A549 (cell line): Measurements from ENCODE around the gene DHDH. TPM values are rescaled to one million over a fixed set of nuclear protein-coding genes. Genes with fewer than 3 reads are reported as not detected.
A peak's percentile ranks its signal among the peaks of the same experiment; 100 is the strongest.

Source experiments
- ATAC-seq, 2 experiments: fragments of 200-7000 bp in 1 of 2; fragments of >200 bp in 1 of 2; cut with Nextera tagmentation in 1 of 2; cut with Tn5 transposase in 1 of 2; 3 replicates each; pipeline versions ENCODE4 v1.8.0 to v1.9.1; 2018 to 2020; ENCODE audit warnings: mild to moderate bottlenecking in 1 of 2, moderate library complexity in 1 of 2
- CTCF ChIA-PET: fragments of 300-600 bp; sonication (Branson Sonifier 250); formaldehyde crosslinking; extraction: SDS; loops from one replicate; lab custom pipeline; 2021; ENCODE audit warnings: antibody characterized with exemption, inconsistent platforms; lab: Yijun Ruan, JAX
- POLR2A ChIA-PET: fragments of 350-600 bp; formaldehyde crosslinking; extraction: SDS; loops from one replicate; lab custom pipeline; 2021; ENCODE audit warnings: antibody characterized with exemption, inconsistent platforms; lab: Yijun Ruan, JAX
- DNase-seq, 2 experiments: peaks; one replicate each; pipeline versions ENCODE4 v3.0.0 to v3.0.0-alpha.2; 2011 to 2016; ENCODE audit warnings: low read depth in 1 of 2, low spot score in 1 of 2
- FAIRE-seq: peaks from 2 replicates; lab custom pipeline; 2011; peaks lifted over from hg19 to GRCh38; lab: Jason Lieb, UNC
- H3K27ac ChIP-seq, 2 experiments: fragments of >200 bp; sonication (Bioruptor Twin); formaldehyde crosslinking; 3 replicates each; pipeline ENCODE4 v1.5.1; 2016 to 2017
- H3K4me1 ChIP-seq: fragments of >200 bp; sonication (Bioruptor Twin); formaldehyde crosslinking; 3 replicates; pipeline ENCODE4 v1.6.1; 2016
- H3K4me2 ChIP-seq: fragments of >200 bp; sonication (Bioruptor Twin); formaldehyde crosslinking; 3 replicates; pipeline ENCODE4 v1.6.1; 2016
- H3K4me3 ChIP-seq: fragments of >200 bp; sonication (Bioruptor Twin); formaldehyde crosslinking; 3 replicates; pipeline ENCODE4 v1.5.1; 2016
- H3K9me3 ChIP-seq: fragments of >200 bp; sonication (Bioruptor Twin); formaldehyde crosslinking; 3 replicates; pipeline ENCODE4 v1.6.1; 2016
- CBX8 ChIP-seq: fragments of 200-600 bp; sonication (generic); IDR thresholded peaks from 2 replicates; pipeline ENCODE4 v1.6.1; 2016
- CEBPB ChIP-seq, 2 experiments: fragments of >200 bp in 1 of 2; sonication (Bioruptor Twin) in 1 of 2; formaldehyde crosslinking in 1 of 2; IDR thresholded peaks; 2 replicates each; pipeline ENCODE4 v1.6.1; 2012 to 2016
- CTCF ChIP-seq: fragments of >200 bp; sonication (Bioruptor Twin); formaldehyde crosslinking; IDR thresholded peaks from 3 replicates; pipeline ENCODE4 v1.5.1; 2016
- ELK1 ChIP-seq: fragments of 150-350 bp; IDR thresholded peaks from 2 replicates; pipeline ENCODE4 v1.6.1; 2014; ENCODE audit warnings: low read depth, mild to moderate bottlenecking, low read length
- FOSB ChIP-seq: fragments of 250-450 bp; sonication (Bioruptor Pico); IDR thresholded peaks from 2 replicates; pipeline ENCODE4 v1.5.0; 2020; ENCODE audit warnings: mild to moderate bottlenecking, moderate library complexity
- FOSL2 ChIP-seq, 2 experiments: fragments of 450-650 bp in 1 of 2; fragments of >200 bp in 1 of 2; sonication (Bioruptor Twin) in 1 of 2; formaldehyde crosslinking; IDR thresholded peaks; 2 replicates each; pipeline versions ENCODE4 v1.5.0 to v1.6.1; 2016 to 2020; ENCODE audit warnings: mild to moderate bottlenecking in 1 of 2, moderate library complexity in 1 of 2
- FOXS1 ChIP-seq: fragments of 250-450 bp; sonication (Bioruptor Pico); IDR thresholded peaks from 2 replicates; pipeline ENCODE4 v1.5.0; 2020; ENCODE audit warnings: mild to moderate bottlenecking, moderate library complexity
- HES2 ChIP-seq: fragments of >200 bp; sonication (Bioruptor Twin); formaldehyde crosslinking; IDR thresholded peaks from 2 replicates; pipeline ENCODE4 v1.6.1; 2016
- HEYL ChIP-seq: fragments of 250-450 bp; sonication (Bioruptor Pico); IDR thresholded peaks from 2 replicates; pipeline ENCODE4 v1.8.0; 2021; ENCODE audit warnings: mild to moderate bottlenecking, moderate library complexity
- HMGXB4 ChIP-seq: fragments of 250-450 bp; sonication (Bioruptor Pico); IDR thresholded peaks from 2 replicates; pipeline ENCODE4 v1.5.0; 2021; ENCODE audit warnings: mild to moderate bottlenecking, moderate library complexity, borderline replicate concordance
- HOXB5 ChIP-seq: fragments of 250-450 bp; sonication (Bioruptor Pico); IDR thresholded peaks from 2 replicates; pipeline ENCODE4 v1.5.0; 2020; ENCODE audit warnings: mild to moderate bottlenecking, moderate library complexity
- JUN ChIP-seq, 2 experiments: fragments of >200 bp; sonication (Bioruptor Twin); formaldehyde crosslinking; IDR thresholded peaks; 2 replicates in 1 of 2; 3 replicates in 1 of 2; pipeline ENCODE4 v1.6.1; 2016 to 2017
- KDM5A ChIP-seq: fragments of 200-600 bp; sonication (generic); IDR thresholded peaks from 2 replicates; pipeline ENCODE4 v1.6.1; 2016; ENCODE audit warnings: antibody characterized with exemption, mild to moderate bottlenecking
- MAX ChIP-seq: IDR thresholded peaks from 2 replicates; pipeline ENCODE4 v1.6.1; 2012
- NPAS2 ChIP-seq: fragments of 250-450 bp; sonication (Bioruptor Pico); IDR thresholded peaks from 2 replicates; pipeline ENCODE4 v1.8.0; 2022; ENCODE audit warnings: mild to moderate bottlenecking, moderate library complexity, borderline replicate concordance
- PHF8 ChIP-seq: fragments of 200-600 bp; sonication (generic); IDR thresholded peaks from 2 replicates; pipeline ENCODE4 v1.6.1; 2016; ENCODE audit warnings: low read depth, mild to moderate bottlenecking, antibody characterized with exemption, moderate library complexity, borderline replicate concordance
- POLR2AphosphoS2 ChIP-seq: conservative IDR thresholded peaks from 2 replicates; pipeline ENCODE4 v1.6.1; 2012; ENCODE audit warnings: low read length, improper control_type of control experiment, inconsistent platforms
- RARB ChIP-seq: fragments of 250-450 bp; sonication (Bioruptor Pico); IDR thresholded peaks from 2 replicates; pipeline ENCODE4 v1.8.0; 2021; ENCODE audit warnings: mild to moderate bottlenecking, moderate library complexity
- RCOR1 ChIP-seq: fragments of 150-350 bp; IDR thresholded peaks from 2 replicates; pipeline ENCODE4 v1.6.1; 2014; ENCODE audit warnings: antibody characterized with exemption, low read length, low read depth
- SMC3 ChIP-seq: fragments of >200 bp; sonication (Bioruptor Twin); formaldehyde crosslinking; IDR thresholded peaks from 3 replicates; pipeline ENCODE4 v1.6.1; 2018; ENCODE audit warnings: inconsistent platforms
- SREBF2 ChIP-seq: fragments of 450-650 bp; IDR thresholded peaks from 2 replicates; pipeline ENCODE4 v1.6.1; 2014; ENCODE audit warnings: mild to moderate bottlenecking, moderate library complexity
- TFCP2L1 ChIP-seq: fragments of 250-450 bp; sonication (Bioruptor Pico); IDR thresholded peaks from 2 replicates; pipeline ENCODE4 v1.5.0; 2021; ENCODE audit warnings: mild to moderate bottlenecking
- TP53 ChIP-seq: fragments of 250-450 bp; sonication (Bioruptor Pico); IDR thresholded peaks from 2 replicates; pipeline ENCODE4 v1.5.0; 2021; ENCODE audit warnings: mild to moderate bottlenecking, moderate library complexity
- ZSCAN20 ChIP-seq: fragments of 250-450 bp; sonication (Bioruptor Pico); IDR thresholded peaks from 2 replicates; pipeline ENCODE4 v1.8.0; 2022; ENCODE audit warnings: mild to moderate bottlenecking, moderate library complexity
- WGBS: methylation state at CpG from one replicate; pipeline ENCODE4 v1.1.6; 2017; ENCODE audit errors: missing lambda C conversion rate; 5-methylcytosine and 5-hydroxymethylcytosine counted together
- polyA plus RNA-seq, 4 experiments: library from polyadenylated mRNA; depleted of rRNA in 3 of 4; stranded (reverse); fragments of >200 nt; fragmentation: RNase III in 1 of 4; extraction: RNeasy Plus Mini Kit Qiagen cat#74134 plus additional on column Dnase treatment in 1 of 4; gene quantifications; 2 replicates in 3 of 4; 3 replicates in 1 of 4; pipeline ENCODE4 v1.2.3, GENCODE V29; 2011 to 2017

The DHDH gene
- polyA plus RNA-seq, 2 of the 4 experiments (the other 2 are of a cell fraction), result 0.78 to 1.2 TPM

- WGBS, result 95% methylated on average over 43 of the region's 45 CpGs
- no peak for FAIRE-seq
- Histone ChIP-seq H3K4me1 (peaks cover 27% of the 10 kb centered on the region), H3K4me2 (no peak overlapping the region), H3K9me3 (no peaks in the 10 kb centered on the region), H3K27ac (peak overlapping the region in 1 of 2 experiments; percentile 63; a peak in 2 of 6 replicates), H3K4me3 (no peak overlapping the region)
- TF ChIP-seq TFCP2L1 (no peak), SREBF2 (no peak)
- ATAC-seq, result peak; percentile 17 to 44
- POLR2A ChIA-PET, result interaction anchor here (0.5 to 9.6 kb wide), 6 partner anchors 13 to 174 kb away, joined by 5 to 175 read pairs (median 13); partner anchors contain the start of genes BAX, GYS1, PLEKHA4 and PPP1R15A
- CTCF ChIA-PET, result interaction anchor here (0.6 to 19.0 kb wide), 26 partner anchors 7 to 323 kb away, joined by 3 to 360 read pairs (median 13); partner anchors contain the start of genes BAX, CA11, DHDH and GYS1
- DNase-seq, result peak; percentile 74 to 86
Measured at GRCh38 chr19:48969276-48970138, 36.0 kb downstream of the DHDH start.

- no peak overlapping the region for H3K4me3 ChIP-seq
- TF ChIP-seq NPAS2, result no peak
- TF ChIP-seq HOXB5 (CRISPR knock-in tag), result 0 out of 2 replicates have a peak, but pooled peaks have one; percentile 16
- TF ChIP-seq, all 56 proteins: peak for 1
- FAIRE-seq (no peak), DNase-seq (no peak), ATAC-seq (no peak)
- 73% methylated on average over 23 of the region's 23 CpGs for WGBS
- no peaks in the 10 kb centered on the region for H3K9me3 ChIP-seq
- H3K4me1 ChIP-seq, result peaks cover 23% of the 10 kb centered on the region
- ChIA-PET CTCF (interaction anchor here (0.6 to 19.0 kb wide), 64 partner anchors 10 to 324 kb away, joined by 3 to 360 read pairs (median 6); partner anchors contain the start of genes BAX, BCAT2, CA11 and DHDH), POLR2A (interaction anchor here (0.5 to 9.6 kb wide), 14 partner anchors 8 to 648 kb away, joined by 3 to 175 read pairs (median 5); partner anchors contain the start of genes BAX, GYS1, NUCB1 and PLEKHA4)
- H3K4me2 ChIP-seq, result peak overlapping the region; percentile 31; the same call in 2 of the 3 replicates
- peak overlapping the region in 1 of 2 experiments; percentile 63; a peak in 3 of 6 replicates for H3K27ac ChIP-seq
Measured at GRCh38 chr19:48970139-48970766, 36.8 kb downstream of the DHDH start.

- H3K4me3 ChIP-seq, result no peak overlapping the region
- CTCF ChIA-PET, result interaction anchor here (0.6 to 19.0 kb wide), 64 partner anchors 11 to 325 kb away, joined by 3 to 360 read pairs (median 6); partner anchors contain the start of genes BAX, BCAT2, CA11 and DHDH
- peak; percentile 86 to 88 for DNase-seq
- ATAC-seq, result peak; percentile 25 to 55
- peak overlapping the region; percentile 31; the same call in 2 of the 3 replicates for H3K4me2 ChIP-seq
- peaks cover 23% of the 10 kb centered on the region for H3K4me1 ChIP-seq
- WGBS, result 14% methylated on average over 19 of the region's 19 CpGs
- H3K27ac ChIP-seq, result peak overlapping the region in 1 of 2 experiments; percentile 63; a peak in 3 of 6 replicates
- POLR2A ChIA-PET, result interaction anchor here (0.6 to 9.6 kb wide), 11 partner anchors 8 to 196 kb away, joined by 3 to 175 read pairs (median 5); partner anchors contain the start of genes BAX, GYS1, NUCB1 and PLEKHA4
- FAIRE-seq, result peak; percentile 85
- H3K9me3 ChIP-seq, result no peaks in the 10 kb centered on the region
- TF ChIP-seq RARB (CRISPR knock-in tag) (no peak), KDM5A (no peak), NPAS2 (no peak), HES2 (no peak), FOXS1 (CRISPR knock-in tag) (no peak), JUN (IDR thresholded peaks at IDR 0.05) (no peak), FOSB (CRISPR knock-in tag) (no peak), CBX8 (no peak), ELK1 (no peak), MAX (0 out of 2 replicates have a peak, but pooled peaks have one; percentile 44), RCOR1 (no peak), POLR2AphosphoS2 (no peak), PHF8 (no peak), CEBPB (IDR thresholded peaks at IDR 0.05) (no peak), HEYL (CRISPR knock-in tag) (no peak), ZSCAN20 (CRISPR knock-in tag) (no peak), TP53 (CRISPR knock-in tag) (no peak), SMC3 (peak; percentile 94), FOSL2 (IDR thresholded peaks at IDR 0.05) (no peak), FOSL2 (CRISPR knock-in tag; IDR thresholded peaks at IDR 0.05) (no peak), CTCF (peak; percentile 98), HMGXB4 (CRISPR knock-in tag) (no peak)
Measured at GRCh38 chr19:48970923-48971395, 37.5 kb downstream of the DHDH start.
